ENCODE results near the gene SLCO4A1.

DNA sequence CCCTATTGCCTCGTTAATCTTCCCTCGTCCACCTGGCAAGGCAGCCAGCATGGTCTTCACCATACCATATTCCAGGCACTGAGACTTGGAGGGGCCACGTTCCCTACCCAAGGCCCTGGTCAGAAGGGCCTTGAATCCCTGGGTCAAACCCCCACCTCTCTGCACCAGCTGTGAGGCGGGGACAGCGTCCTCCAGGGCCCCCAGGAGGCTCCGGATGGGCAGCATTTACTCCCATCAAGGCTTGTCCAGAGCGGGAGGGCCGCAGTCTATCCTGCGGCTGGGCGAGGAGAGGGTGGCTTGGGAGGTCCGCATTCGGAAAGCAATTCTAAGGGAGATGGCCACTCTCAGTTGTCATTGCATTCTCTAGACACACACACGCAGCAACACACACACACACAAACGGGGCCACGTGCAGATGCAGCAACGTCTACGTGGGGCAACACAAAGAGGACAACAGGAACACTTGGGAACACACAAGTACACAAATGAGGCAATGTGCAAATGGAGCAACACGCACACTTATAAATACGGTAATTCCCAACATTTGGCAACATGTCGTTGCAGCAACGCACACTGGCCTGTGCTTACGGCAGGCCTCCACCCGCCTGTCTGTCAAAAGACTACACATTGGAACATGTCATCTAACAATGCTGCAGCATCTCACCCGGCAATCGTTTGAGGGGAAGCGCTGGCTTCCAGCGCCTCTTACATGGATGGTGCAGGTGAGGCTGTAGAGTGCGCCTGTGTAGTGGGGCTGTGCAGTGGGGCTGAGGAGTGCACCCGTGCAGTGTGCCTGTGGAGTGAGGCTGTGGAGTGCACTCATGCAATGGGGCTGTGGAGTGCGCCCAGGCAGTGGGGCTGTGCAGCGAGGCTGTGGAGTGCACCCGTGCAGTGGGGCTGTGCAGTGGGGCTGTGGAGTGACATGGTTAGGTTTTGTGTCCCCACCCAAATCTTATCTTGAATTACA, 53.4 kb downstream of the SLCO4A1 start:
- TF ChIP-seq, protein P1, sequence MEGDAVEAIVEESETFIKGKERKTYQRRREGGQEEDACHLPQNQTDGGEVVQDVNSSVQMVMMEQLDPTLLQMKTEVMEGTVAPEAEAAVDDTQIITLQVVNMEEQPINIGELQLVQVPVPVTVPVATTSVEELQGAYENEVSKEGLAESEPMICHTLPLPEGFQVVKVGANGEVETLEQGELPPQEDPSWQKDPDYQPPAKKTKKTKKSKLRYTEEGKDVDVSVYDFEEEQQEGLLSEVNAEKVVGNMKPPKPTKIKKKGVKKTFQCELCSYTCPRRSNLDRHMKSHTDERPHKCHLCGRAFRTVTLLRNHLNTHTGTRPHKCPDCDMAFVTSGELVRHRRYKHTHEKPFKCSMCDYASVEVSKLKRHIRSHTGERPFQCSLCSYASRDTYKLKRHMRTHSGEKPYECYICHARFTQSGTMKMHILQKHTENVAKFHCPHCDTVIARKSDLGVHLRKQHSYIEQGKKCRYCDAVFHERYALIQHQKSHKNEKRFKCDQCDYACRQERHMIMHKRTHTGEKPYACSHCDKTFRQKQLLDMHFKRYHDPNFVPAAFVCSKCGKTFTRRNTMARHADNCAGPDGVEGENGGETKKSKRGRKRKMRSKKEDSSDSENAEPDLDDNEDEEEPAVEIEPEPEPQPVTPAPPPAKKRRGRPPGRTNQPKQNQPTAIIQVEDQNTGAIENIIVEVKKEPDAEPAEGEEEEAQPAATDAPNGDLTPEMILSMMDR (IDR thresholded peaks at IDR 0.05) = no peak
- TF ChIP-seq POLR2A (IDR thresholded peaks at IDR 0.05) = no peak
